ENCODE data around the gene GCC2.
A peak's percentile ranks its signal among the peaks of the same experiment; 100 is the strongest.

DNA sequence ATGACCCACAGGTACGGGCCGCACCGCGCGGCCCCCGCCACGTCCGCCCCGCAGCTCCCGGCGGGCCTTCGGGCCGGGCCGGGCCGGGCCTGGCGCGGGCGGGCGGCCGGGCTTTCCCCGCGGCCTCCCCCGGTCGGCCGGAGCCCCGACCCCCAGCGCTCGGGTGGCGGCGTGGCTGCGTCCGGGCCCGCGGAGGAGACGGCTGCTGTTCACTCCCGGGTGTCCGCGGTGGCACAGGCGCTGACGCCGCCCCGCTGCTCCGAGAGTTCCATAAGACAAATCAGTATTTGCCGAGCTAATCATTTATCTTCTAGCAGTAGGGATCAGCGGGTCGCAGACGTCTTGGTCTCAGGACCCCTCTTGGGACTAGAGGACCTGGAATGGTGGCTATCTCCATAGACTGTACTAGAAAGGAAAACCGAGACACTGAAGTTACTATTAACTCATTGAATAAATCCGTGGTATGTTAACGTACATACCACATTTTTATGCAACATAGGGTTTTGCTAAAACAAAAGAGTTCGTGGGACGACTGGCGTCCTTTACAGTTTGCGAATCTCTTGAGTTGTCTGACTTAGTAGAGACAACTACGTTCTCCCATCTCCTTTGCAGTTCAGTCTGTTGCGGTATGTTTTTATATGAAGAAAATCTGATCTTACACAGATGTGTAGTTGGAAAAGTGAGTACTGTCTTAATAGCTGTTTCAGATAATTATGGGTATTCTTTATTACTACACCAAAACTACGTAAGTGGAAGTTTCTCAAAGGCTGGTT is 85.8 kb downstream of the GCC2 start:
- TF ChIP-seq, protein P1, sequence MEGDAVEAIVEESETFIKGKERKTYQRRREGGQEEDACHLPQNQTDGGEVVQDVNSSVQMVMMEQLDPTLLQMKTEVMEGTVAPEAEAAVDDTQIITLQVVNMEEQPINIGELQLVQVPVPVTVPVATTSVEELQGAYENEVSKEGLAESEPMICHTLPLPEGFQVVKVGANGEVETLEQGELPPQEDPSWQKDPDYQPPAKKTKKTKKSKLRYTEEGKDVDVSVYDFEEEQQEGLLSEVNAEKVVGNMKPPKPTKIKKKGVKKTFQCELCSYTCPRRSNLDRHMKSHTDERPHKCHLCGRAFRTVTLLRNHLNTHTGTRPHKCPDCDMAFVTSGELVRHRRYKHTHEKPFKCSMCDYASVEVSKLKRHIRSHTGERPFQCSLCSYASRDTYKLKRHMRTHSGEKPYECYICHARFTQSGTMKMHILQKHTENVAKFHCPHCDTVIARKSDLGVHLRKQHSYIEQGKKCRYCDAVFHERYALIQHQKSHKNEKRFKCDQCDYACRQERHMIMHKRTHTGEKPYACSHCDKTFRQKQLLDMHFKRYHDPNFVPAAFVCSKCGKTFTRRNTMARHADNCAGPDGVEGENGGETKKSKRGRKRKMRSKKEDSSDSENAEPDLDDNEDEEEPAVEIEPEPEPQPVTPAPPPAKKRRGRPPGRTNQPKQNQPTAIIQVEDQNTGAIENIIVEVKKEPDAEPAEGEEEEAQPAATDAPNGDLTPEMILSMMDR (IDR thresholded peaks at IDR 0.05) = 0 out of 2 replicates have a peak, but pooled peaks have one; percentile 7
- no peak for TF ChIP-seq ZFX (IDR thresholded peaks at IDR 0.05; ENCODE audit: borderline replicate concordance)
